Left forelimb (tissue), 1 donor: ENCODE data around the gene P2RY12.

ENCODE experiments used
- DNase-seq: peaks from one replicate; pipeline ENCODE4 v3.0.0-alpha.2; 2018; ENCODE audit warnings: low spot score

Gene P2RY12

DNA sequence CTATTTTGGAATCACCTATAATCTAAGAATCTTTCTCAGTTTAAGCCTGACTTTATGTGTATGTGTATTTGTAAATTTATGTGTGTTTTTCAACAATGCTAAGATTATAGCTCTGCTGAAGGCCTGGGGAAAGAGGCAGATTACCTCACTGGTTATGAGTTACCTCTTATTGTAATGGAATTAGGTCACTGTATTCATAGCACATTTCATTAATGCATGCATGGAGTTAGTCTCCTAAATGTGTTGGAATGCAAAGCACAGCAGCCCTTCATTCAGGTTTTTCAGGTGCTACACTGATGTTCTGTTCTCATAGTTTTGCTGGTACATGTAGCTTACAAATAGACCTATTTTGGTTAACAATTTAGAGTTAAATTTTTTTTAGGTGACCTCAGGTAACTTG lies 77.4 kb downstream of the P2RY12 start:
- DNase-seq: no peak

DNA sequence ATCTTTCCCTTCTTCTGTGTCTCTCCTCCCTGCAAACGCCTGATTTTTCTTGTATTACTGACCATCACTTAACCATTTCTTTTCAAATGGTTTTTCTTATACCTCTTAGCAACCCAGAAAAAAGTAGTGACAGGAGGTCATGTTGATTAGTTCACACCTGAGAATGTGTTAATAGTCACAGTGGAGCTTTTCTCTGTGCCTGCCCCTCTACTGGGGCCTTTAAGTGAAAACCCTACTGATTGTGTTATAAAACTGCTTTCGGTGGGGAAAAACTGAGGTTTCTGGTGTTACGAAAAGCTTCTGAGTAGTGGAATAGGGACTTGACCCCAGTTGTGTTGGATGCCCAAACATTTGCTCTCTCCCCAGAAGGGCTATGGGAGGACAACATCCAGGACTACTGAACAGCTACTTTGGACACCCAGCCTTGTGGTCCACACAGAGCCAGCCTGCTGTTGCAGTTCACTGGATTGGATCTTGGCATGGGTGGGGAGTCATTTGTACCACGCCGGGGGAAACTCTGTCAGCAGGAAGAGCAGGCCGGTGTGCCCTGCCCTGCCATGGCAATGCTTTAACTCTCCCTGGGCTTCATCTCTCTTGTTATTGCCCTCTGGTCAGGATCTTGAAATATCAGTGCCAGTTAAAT lies 78.3 kb downstream of the P2RY12 start:
- DNase-seq: no peak

GRCh38 chr3:151305775-151306151 lies 78.8 kb downstream of the P2RY12 start:
- DNase-seq: no peak

- no peak for DNase-seq
These were observed 79.3 kb downstream of the P2RY12 start for GRCh38 chr3:151305060-151305774.

GRCh38 chr3:151303751-151304150 lies 80.8 kb downstream of the P2RY12 start:
- DNase-seq: no peak

- DNase-seq: no peak
These were observed 82.8 kb downstream of the P2RY12 start for GRCh38 chr3:151301787-151302186.

- DNase-seq: no peak
These were observed 84.0 kb downstream of the P2RY12 start for GRCh38 chr3:151300539-151300938.

DNA sequence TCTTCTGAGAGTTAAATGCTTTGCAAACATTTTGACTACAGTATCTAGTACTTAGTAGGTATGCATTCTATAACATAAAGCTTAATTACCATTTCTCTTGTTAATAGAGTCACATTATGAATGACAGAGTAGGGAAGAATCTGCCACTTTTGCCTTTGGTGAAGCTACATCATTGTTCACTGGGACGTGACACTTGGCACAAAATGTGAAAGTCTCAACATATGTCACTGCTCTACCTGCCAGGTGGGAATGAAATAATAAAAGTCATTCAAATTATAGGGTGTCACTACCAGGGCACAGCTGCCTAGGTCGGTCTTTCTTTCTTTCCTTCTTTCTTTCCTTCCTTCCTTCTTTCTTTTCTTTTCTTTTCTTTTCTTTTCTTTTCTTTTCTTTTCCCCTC lies 85.5 kb downstream of the P2RY12 start:
- no peak for DNase-seq

DNA sequence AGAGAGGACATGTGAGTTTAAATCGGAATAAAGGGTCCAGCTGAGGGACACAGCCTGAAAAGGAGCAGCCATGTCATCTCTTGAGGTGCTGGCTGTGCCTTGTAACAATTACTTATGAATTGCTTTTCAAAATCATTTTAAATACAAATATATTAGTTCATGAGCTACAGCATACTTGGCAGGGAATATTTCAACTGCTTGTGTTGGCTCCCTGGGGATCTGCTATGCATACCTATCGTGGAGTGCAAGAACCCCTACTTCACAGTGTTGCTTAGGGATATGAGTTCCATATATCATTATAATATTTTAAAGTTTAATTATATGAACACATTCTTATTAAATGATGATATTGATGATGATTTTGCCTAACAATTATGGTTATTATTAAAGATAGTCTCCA lies 87.1 kb downstream of the P2RY12 start:
- no peak for DNase-seq

DNA sequence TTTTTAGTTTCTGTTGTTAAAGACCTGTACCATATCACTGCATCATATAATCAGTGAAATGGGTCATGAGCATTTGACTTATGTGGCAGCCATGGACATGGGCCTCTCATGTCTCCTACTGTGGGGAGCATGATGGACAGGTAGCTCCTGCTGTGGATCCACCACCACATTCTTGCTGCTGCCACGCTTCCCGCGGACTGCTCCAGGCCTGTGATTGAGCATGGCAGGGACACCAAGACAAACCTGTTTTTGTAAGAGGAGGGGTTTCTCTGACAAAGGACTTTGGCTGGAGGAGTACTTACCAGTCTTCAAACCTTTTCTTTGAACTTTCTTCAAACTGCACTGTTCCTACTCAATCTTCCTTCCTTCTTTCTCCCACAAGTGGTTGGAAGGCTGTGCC lies 88.3 kb downstream of the P2RY12 start:
- DNase-seq: no peak

DNA sequence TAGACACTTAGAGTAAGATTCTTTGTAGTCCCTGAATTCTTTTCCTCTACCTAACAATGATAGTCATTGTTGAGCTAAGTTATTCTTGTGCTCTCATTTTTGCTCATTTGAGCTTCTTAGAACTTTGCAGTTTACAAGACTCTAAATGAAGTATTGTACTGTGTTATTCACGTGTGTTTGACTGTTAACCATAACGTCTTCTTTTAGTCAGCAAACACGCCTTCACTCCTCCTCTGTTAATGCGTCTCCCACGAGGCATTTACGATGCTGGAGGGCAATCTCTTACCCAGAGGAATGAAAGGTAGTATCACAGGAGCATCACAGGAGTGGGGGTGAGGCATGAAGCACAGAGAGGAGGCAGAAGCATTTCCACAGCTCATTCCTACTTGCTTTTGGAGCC lies 91.4 kb downstream of the P2RY12 start:
- no peak for DNase-seq

GRCh38 chr3:151290673-151291072 lies 93.9 kb downstream of the P2RY12 start:
- DNase-seq: no peak

GRCh38 chr3:151289445-151289844 lies 95.1 kb downstream of the P2RY12 start:
- no peak for DNase-seq
